HepG2 (cell line): ENCODE data around the gene LAMA5. TPM values are rescaled to one million over a fixed set of nuclear protein-coding genes. Genes with fewer than 3 reads are reported as not detected.

ENCODE experiments used
- ASH2L ChIP-seq: fragments of 300-600, 200-600 bp; sonication (generic); IDR thresholded peaks from 2 replicates; pipeline ENCODE4 v1.7.0; 2017; ENCODE audit warnings: low read depth, mild to moderate bottlenecking, moderate library complexity, mixed read lengths, low read length; ENCODE audit not compliant: insufficient read length
- CSRNP2 ChIP-seq: sonication (generic); formaldehyde crosslinking; conservative IDR thresholded peaks from 2 replicates; pipeline ENCODE4 v1.8.0; 2022; ENCODE audit warnings: low read depth, missing genetic modification reagents
- DRAP1 ChIP-seq: IDR thresholded peaks from 2 replicates; pipeline ENCODE4 v1.6.1; 2016; ENCODE audit warnings: missing genetic modification reagents, missing compliant biosample characterization
- PPARG ChIP-seq: conservative IDR thresholded peaks from 2 replicates; pipeline ENCODE4 v1.6.1; 2016; ENCODE audit warnings: missing biosample characterization, missing genetic modification reagents
- SMAD1 ChIP-seq: sonication (generic); formaldehyde crosslinking; IDR thresholded peaks from 2 replicates; pipeline ENCODE4 v1.4.0; 2020; ENCODE audit warnings: missing genetic modification reagents, low read depth, mild to moderate bottlenecking, borderline replicate concordance
- SRSF4 ChIP-seq: fragments of 200-400 bp; formaldehyde crosslinking; IDR thresholded peaks from one replicate; pipeline ENCODE4 v1.6.1; 2018; ENCODE audit warnings: mild to moderate bottlenecking, low read depth, low read length, moderate library complexity; ENCODE audit not compliant: poor library complexity, severe bottlenecking
- SYNCRIP ChIP-seq: fragments of 200-400 bp; formaldehyde crosslinking; IDR thresholded peaks from 2 replicates; pipeline ENCODE4 v1.6.1; 2018; ENCODE audit warnings: mild to moderate bottlenecking, low read depth, low read length; ENCODE audit not compliant: insufficient read depth
- TAF1 ChIP-seq: sonication (generic); formaldehyde crosslinking; IDR thresholded peaks from 2 replicates; pipeline ENCODE4 v1.4.0; 2020; ENCODE audit warnings: missing genetic modification reagents
- TSC22D2 ChIP-seq: sonication (generic); formaldehyde crosslinking; IDR thresholded peaks from 2 replicates; pipeline ENCODE4 v1.5.1; 2020; ENCODE audit warnings: missing genetic modification reagents, mild to moderate bottlenecking, borderline replicate concordance
- ZBTB2 ChIP-seq: sonication (generic); formaldehyde crosslinking; IDR thresholded peaks from 2 replicates; pipeline ENCODE4 v1.8.0; 2022; ENCODE audit warnings: low read depth, missing genetic modification reagents
- ZFP1 ChIP-seq: IDR thresholded peaks from 2 replicates; pipeline ENCODE4 v1.6.1; 2016
- ZFY ChIP-seq: sonication (generic); formaldehyde crosslinking; IDR thresholded peaks from 2 replicates; pipeline ENCODE4 v1.4.0; 2020; ENCODE audit warnings: missing genetic modification reagents
- ZNF275 ChIP-seq: sonication (generic); formaldehyde crosslinking; IDR thresholded peaks from 2 replicates; pipeline ENCODE4 v1.8.0; 2022; ENCODE audit warnings: missing genetic modification reagents, mild to moderate bottlenecking, inconsistent platforms, borderline replicate concordance
- ZNF318 ChIP-seq: sonication (generic); formaldehyde crosslinking; IDR thresholded peaks from 2 replicates; pipeline ENCODE4 v1.4.0; 2020; ENCODE audit warnings: mild to moderate bottlenecking, missing genetic modification reagents
- ZNF543 ChIP-seq: sonication (generic); formaldehyde crosslinking; IDR thresholded peaks from 2 replicates; pipeline ENCODE4 v1.4.0; 2020; ENCODE audit warnings: mild to moderate bottlenecking, missing genetic modification reagents
- ZNF605 ChIP-seq: sonication (generic); formaldehyde crosslinking; IDR thresholded peaks from 2 replicates; pipeline ENCODE4 v1.8.0; 2022; ENCODE audit warnings: mild to moderate bottlenecking, missing genetic modification reagents
- polyA plus RNA-seq, 8 experiments: library from polyadenylated mRNA; depleted of rRNA in 3 of 8; stranded (reverse) in 7 of 8; unstranded in 1 of 8; fragments of >200 nt; fragmentation: Illumina TruSeq in 4 of 8; extraction: Trizol in 4 of 8; gene quantifications; 2 replicates each; pipeline versions ENCODE4 v1.2.1 to v1.2.3, GENCODE V29; 2011 to 2016; ENCODE audit warnings: low read depth in 4 of 8, missing spikeins in 1 of 8, mixed read lengths in 1 of 8; ENCODE audit not compliant: insufficient read depth in 1 of 8
- total RNA-seq, 5 experiments: library from RNA; depleted of rRNA; stranded (reverse); fragments of >200 nt; fragmentation: Illumina TruSeq; extraction: Trizol; gene quantifications; 2 replicates each; pipeline ENCODE4 v1.2.3, GENCODE V29; 2016; ENCODE audit warnings: low read depth in 1 of 5

LAMA5 gene
- total and polyA plus RNA-seq, 2 of the 13 experiments (the other 11 are each of a cell fraction or from before 2014, with no cell fraction given): 21.0 to 44.7 TPM

GRCh38 chr20:62367136-62367632 is at the start of gene LAMA5 (continued):
- TF ChIP-seq ZNF318 (CRISPR knock-in tag) (no peak), TSC22D2 (CRISPR knock-in tag) (no peak), SMAD1 (CRISPR knock-in tag) (no peak), ZNF543 (CRISPR knock-in tag) (peak; percentile 62), SYNCRIP (no peak), CSRNP2 (CRISPR knock-in tag) (no peak), ASH2L (no peak), ZBTB2 (peak; percentile 77), ZNF605 (CRISPR knock-in tag) (no peak), ZFP1 (CRISPR knock-in tag) (no peak), ZNF275 (CRISPR knock-in tag) (no peak; the same call in 1 of the 2 replicates), DRAP1 (CRISPR knock-in tag) (no peak), ZFY (CRISPR knock-in tag) (no peak), PPARG (CRISPR knock-in tag) (peak; percentile 11; the same call in 1 of the 2 replicates), TAF1 (CRISPR knock-in tag) (0 out of 2 replicates have a peak, but pooled peaks have one; percentile 31), SRSF4 (no peak)
